OCI-LY1 (cell line): Measurements from ENCODE around the gene OGFR.

Experiments used
- CTCF ChIP-seq: fragments of 200-600 bp; sonication (generic), shearing (Covaris generic); IDR thresholded peaks from 2 replicates; pipeline ENCODE4 v1.5.1; 2017; ENCODE audit warnings: mild to moderate bottlenecking, antibody characterized with exemption, low read length, moderate library complexity, mixed read lengths
- EZH2 ChIP-seq: fragments of 200-600 bp; sonication (generic), shearing (Covaris generic); IDR thresholded peaks from 2 replicates; pipeline ENCODE4 v1.8.0; 2017; ENCODE audit warnings: borderline replicate concordance, mixed run types, mild to moderate bottlenecking, antibody characterized with exemption, low read length, moderate library complexity, mixed read lengths

- TF ChIP-seq CTCF = no peak
- TF ChIP-seq EZH2 = no peak
These were observed 15.0 kb downstream of the OGFR start for GRCh38 chr20:62819494-62820174.
